ENCODE results near the gene PLCB4.

Gene PLCB4

GRCh38 chr20:9493803-9494202 is 424.9 kb downstream of the PLCB4 start:
- no peak for DNase-seq (ENCODE audit: low read depth in 2 of 2)

GRCh38 chr20:9495701-9496100 is 426.8 kb downstream of the PLCB4 start:
- no peak for DNase-seq (ENCODE audit: low read depth in 2 of 2)

GRCh38 chr20:9496155-9496554 is 427.3 kb downstream of the PLCB4 start:
- no peak for DNase-seq (ENCODE audit: low read depth in 2 of 2)

- DNase-seq (ENCODE audit: low read depth in 2 of 2), result no peak
Observed at GRCh38 chr20:9498322-9498721, 429.4 kb downstream of the PLCB4 start.

- DNase-seq (ENCODE audit: low read depth in 2 of 2), result no peak
Observed at GRCh38 chr20:9499126-9499899, 430.4 kb downstream of the PLCB4 start.

GRCh38 chr20:9500121-9500520 is 431.2 kb downstream of the PLCB4 start:
- no peak for DNase-seq (ENCODE audit: low read depth in 2 of 2)

GRCh38 chr20:9501473-9501872 is 432.6 kb downstream of the PLCB4 start:
- DNase-seq (ENCODE audit: low read depth in 2 of 2), result no peak

- no peak for DNase-seq (ENCODE audit: low read depth in 2 of 2)
Observed at GRCh38 chr20:9503526-9504245, 434.8 kb downstream of the PLCB4 start.

- DNase-seq (ENCODE audit: low read depth in 2 of 2), result no peak
Observed at GRCh38 chr20:9506280-9506821, 437.5 kb downstream of the PLCB4 start.

GRCh38 chr20:9506964-9507369 is 438.1 kb downstream of the PLCB4 start:
- DNase-seq (ENCODE audit: low read depth in 2 of 2), result no peak

GRCh38 chr20:9507544-9508239 is 438.8 kb downstream of the PLCB4 start:
- DNase-seq (ENCODE audit: low read depth in 2 of 2), result no peak

- no peak for DNase-seq (ENCODE audit: low read depth in 2 of 2)
Observed at GRCh38 chr20:9508240-9508661, 439.4 kb downstream of the PLCB4 start.

GRCh38 chr20:9508696-9509178 is 439.9 kb downstream of the PLCB4 start:
- DNase-seq (ENCODE audit: low read depth in 2 of 2), result no peak

GRCh38 chr20:9509246-9509645 is 440.4 kb downstream of the PLCB4 start:
- DNase-seq (ENCODE audit: low read depth in 2 of 2), result no peak

- no peak for DNase-seq (ENCODE audit: low read depth in 2 of 2)
Observed at GRCh38 chr20:9510911-9511310, 442.0 kb downstream of the PLCB4 start.

GRCh38 chr20:9514072-9514460 is 445.2 kb downstream of the PLCB4 start:
- DNase-seq (ENCODE audit: low read depth in 2 of 2), result no peak

GRCh38 chr20:9514461-9515213 is 445.8 kb downstream of the PLCB4 start, which contains the start of gene LAMP5:
TSS of gene LAMP5 (plus strand) at chr20:9514590. CDS start at chr20:9514853, 263 bp downstream.
- no peak for DNase-seq (ENCODE audit: low read depth in 2 of 2)

- no peak for DNase-seq (ENCODE audit: low read depth in 2 of 2)
Observed at GRCh38 chr20:9515214-9515585, 446.3 kb downstream of the PLCB4 start.

- no peak for DNase-seq (ENCODE audit: low read depth in 2 of 2)
Observed at GRCh38 chr20:9515741-9516233, 446.9 kb downstream of the PLCB4 start.

- no peak for DNase-seq (ENCODE audit: low read depth in 2 of 2)
Observed at GRCh38 chr20:9516234-9516871, 447.5 kb downstream of the PLCB4 start.

Data from stimulated activated CD4-positive, alpha-beta T cell treated with anti-CD3 and anti-CD28 coated beads, Interleukin-1b, Interleukin-23, amount 100 ng/mL, for 4 hours (primary cell).